Breast epithelium (tissue), 3 donors: ENCODE data around the gene IRF2BPL.

Experiments used
- POLR2A ChIP-seq: fragments of 450-650 bp; IDR thresholded peaks from one replicate; pipeline ENCODE4 v1.6.1; 2016; ENCODE audit warnings: antibody characterized with exemption, mild to moderate bottlenecking, moderate library complexity
- TF ChIP-seq, protein P1 (sequence below), 3 donors: fragments of 450-650 bp; IDR thresholded peaks; one replicate each; pipeline ENCODE4 v1.5.1; 2016 to 2017; ENCODE audit warnings: antibody characterized with exemption in 3 of 3, mild to moderate bottlenecking in 3 of 3, moderate library complexity in 3 of 3

DNA sequence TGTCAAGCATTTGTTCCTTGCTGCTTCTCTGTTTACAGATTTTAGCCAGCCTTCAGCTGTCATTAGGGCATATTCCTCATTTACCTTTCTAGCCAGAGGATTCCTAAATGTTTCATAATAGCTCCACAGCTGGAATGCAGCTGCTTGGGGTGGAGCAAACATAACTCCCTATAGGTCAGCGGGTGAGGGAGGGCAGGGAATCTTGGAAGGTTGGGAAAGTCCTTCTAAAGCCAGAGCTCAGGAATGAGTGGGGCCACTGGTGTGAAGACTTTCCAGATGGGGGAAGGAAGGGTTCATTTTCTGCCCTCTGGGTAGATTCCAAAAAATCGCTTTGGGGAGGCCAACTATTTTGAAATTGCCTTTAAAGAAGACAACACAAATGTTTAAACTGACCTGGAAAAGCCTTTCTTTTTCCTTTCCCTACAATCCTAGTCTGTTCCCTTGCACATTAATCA, 16.3 kb upstream of the IRF2BPL start:
- TF ChIP-seq, protein P1, sequence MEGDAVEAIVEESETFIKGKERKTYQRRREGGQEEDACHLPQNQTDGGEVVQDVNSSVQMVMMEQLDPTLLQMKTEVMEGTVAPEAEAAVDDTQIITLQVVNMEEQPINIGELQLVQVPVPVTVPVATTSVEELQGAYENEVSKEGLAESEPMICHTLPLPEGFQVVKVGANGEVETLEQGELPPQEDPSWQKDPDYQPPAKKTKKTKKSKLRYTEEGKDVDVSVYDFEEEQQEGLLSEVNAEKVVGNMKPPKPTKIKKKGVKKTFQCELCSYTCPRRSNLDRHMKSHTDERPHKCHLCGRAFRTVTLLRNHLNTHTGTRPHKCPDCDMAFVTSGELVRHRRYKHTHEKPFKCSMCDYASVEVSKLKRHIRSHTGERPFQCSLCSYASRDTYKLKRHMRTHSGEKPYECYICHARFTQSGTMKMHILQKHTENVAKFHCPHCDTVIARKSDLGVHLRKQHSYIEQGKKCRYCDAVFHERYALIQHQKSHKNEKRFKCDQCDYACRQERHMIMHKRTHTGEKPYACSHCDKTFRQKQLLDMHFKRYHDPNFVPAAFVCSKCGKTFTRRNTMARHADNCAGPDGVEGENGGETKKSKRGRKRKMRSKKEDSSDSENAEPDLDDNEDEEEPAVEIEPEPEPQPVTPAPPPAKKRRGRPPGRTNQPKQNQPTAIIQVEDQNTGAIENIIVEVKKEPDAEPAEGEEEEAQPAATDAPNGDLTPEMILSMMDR (IDR thresholded peaks at IDR 0.05): no peak
- TF ChIP-seq POLR2A: no peak
